MM.1S (cell line): ENCODE results near the gene STARD10.
A peak's percentile ranks its signal among the peaks of the same experiment; 100 is the strongest.

Experiments
- DNase-seq: peaks from one replicate; pipeline ENCODE4 v3.0.0-alpha.2; 2015
- H2AFZ ChIP-seq: fragments of 300-600 bp; sonication (generic); 2 replicates; pipeline ENCODE4 v1.6.0; 2016; ENCODE audit warnings: antibody characterized with exemption, low read length
- H3F3A ChIP-seq: fragments of 300-600 bp; sonication (generic); 2 replicates; pipeline ENCODE4 v1.6.1; 2016; ENCODE audit warnings: mild to moderate bottlenecking, antibody characterized with exemption, low read length, moderate library complexity, mixed read lengths; ENCODE audit not compliant: insufficient read depth
- H3K27ac ChIP-seq: fragments of 300-600 bp; sonication (generic); 2 replicates; pipeline ENCODE4 v1.5.1; 2016; ENCODE audit warnings: mild to moderate bottlenecking, low read length
- H3K27me3 ChIP-seq: fragments of 300-600 bp; sonication (generic); replicated peaks from 2 replicates; pipeline ENCODE4 v1.6.0; 2016; ENCODE audit warnings: low read length; ENCODE audit not compliant: insufficient read depth
- H3K36me3 ChIP-seq: fragments of 300-600 bp; sonication (generic); replicated peaks from 2 replicates; pipeline ENCODE4 v1.6.1; 2016; ENCODE audit warnings: mild to moderate bottlenecking, low read length, mixed read lengths; ENCODE audit not compliant: insufficient read depth
- H3K4me1 ChIP-seq: fragments of 300-600 bp; sonication (generic); 2 replicates; pipeline ENCODE4 v1.6.1; 2016; ENCODE audit warnings: low read length, mixed read lengths
- H3K4me2 ChIP-seq: fragments of 300-600 bp; sonication (generic); 2 replicates; pipeline ENCODE4 v1.6.0; 2016; ENCODE audit warnings: low read depth, low read length
- H3K4me3 ChIP-seq: fragments of 300-600 bp; sonication (generic); 2 replicates; pipeline ENCODE4 v1.5.1; 2016; ENCODE audit warnings: low read length, mixed read lengths
- H3K79me2 ChIP-seq: fragments of 300-600 bp; sonication (generic); 2 replicates; pipeline ENCODE4 v1.6.1; 2016; ENCODE audit warnings: mixed run types, low read length, mixed read lengths
- H3K9ac ChIP-seq: fragments of 300-600 bp; sonication (generic); 2 replicates; pipeline ENCODE4 v1.6.1; 2016; ENCODE audit warnings: low read length, mixed read lengths
- H3K9me2 ChIP-seq: fragments of 300-600 bp; sonication (generic); replicated peaks from 2 replicates; pipeline ENCODE4 v1.6.1; 2016; ENCODE audit warnings: mild to moderate bottlenecking, low read length, mixed read lengths; ENCODE audit not compliant: insufficient read depth
- H3K9me3 ChIP-seq: fragments of 300-600 bp; sonication (generic); replicated peaks from 2 replicates; pipeline ENCODE4 v1.6.1; 2016; ENCODE audit warnings: mild to moderate bottlenecking, low read length, mixed read lengths; ENCODE audit not compliant: insufficient read depth
- H4K20me1 ChIP-seq: fragments of 300-600 bp; sonication (generic); 2 replicates; pipeline ENCODE4 v1.6.1; 2016; ENCODE audit warnings: mild to moderate bottlenecking, low read length, moderate library complexity, mixed read lengths; ENCODE audit not compliant: insufficient read depth
- EZH2 ChIP-seq: fragments of 300-600 bp; sonication (generic); optimal IDR thresholded peaks from 2 replicates; pipeline ENCODE3; 2017; ENCODE audit warnings: low read depth, mild to moderate bottlenecking, antibody characterized with exemption, low read length, mixed read lengths
- EZH2phosphoT487 ChIP-seq: fragments of 300-600 bp; sonication (generic); IDR thresholded peaks from 2 replicates; pipeline ENCODE4 v1.6.1; 2018; ENCODE audit warnings: antibody characterized with exemption, low read length
- TF ChIP-seq, protein P1 (sequence below): fragments of 300-600 bp; sonication (generic); IDR thresholded peaks from 2 replicates; pipeline ENCODE4 v1.5.1; 2016; ENCODE audit warnings: antibody characterized with exemption, low read length, mixed read lengths

The STARD10 gene, protein sequence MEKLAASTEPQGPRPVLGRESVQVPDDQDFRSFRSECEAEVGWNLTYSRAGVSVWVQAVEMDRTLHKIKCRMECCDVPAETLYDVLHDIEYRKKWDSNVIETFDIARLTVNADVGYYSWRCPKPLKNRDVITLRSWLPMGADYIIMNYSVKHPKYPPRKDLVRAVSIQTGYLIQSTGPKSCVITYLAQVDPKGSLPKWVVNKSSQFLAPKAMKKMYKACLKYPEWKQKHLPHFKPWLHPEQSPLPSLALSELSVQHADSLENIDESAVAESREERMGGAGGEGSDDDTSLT

DNA sequence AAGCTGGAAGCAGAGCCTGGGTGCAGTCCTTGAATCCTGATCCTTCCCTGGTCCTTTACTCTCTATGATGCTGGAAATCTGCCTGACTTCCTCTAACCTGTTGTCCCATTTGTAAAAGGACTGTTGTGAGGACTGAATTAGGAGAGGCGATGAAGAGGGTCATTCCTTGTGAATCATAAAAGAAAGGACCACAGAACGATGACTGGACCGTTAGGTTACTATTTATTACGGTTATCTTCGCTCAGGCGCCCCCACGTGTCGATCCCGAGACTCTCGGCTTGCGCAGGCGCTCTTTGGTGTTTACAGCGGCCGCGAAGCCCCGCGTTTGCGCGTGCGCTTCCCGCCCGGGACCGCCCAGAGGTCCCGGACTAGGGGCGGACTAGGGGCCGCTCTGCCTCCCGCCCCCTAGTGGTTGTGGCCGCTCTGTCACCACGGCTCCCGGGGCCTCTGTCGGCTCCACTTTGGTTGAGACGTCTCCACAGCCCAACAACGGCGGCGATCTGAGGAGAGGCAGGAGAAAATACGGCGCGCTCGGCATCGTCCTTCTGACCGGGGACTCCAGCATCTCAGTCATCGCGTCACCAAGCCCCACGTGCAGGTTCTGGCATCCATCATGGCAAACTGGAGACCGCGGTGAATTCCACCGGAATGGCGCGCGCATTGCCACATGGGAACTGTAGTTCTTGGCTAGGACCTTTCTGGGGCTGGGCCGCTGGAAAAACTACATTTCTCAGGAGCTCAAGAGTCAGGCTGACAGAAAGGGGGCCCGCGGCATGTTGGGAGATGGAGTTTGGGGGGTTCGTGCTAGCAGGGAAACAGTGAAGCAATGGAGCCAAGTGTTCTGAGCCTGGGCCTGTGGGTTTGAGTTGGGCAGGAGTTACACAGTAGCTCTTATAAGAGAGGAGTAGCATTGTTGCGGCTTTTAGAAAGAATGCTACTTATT lies at the start of gene STARD10:
Gene STARD10 (minus strand): TSS at position 623 of the 943 bp plus-strand sequence. CDS start 12,866 bp downstream, outside the sequence.
- Histone ChIP-seq H2AFZ (peak within 1 kb of the TSS; percentile 90), H3K4me1 (peaks cover 13% of the 10 kb centered on the region), H3K36me3 (no peaks in the 10 kb centered on the region), H3K27me3 (no peaks in the 10 kb centered on the region), H3F3A (0 out of 2 replicates have a peak, but pooled peaks cover 4% of the 10 kb centered on the region), H3K9me2 (no peaks in the 10 kb centered on the region), H3K9me3 (no peaks in the 10 kb centered on the region), H3K4me3 (peak within 1 kb of the TSS; percentile 70), H3K4me2 (peak within 1 kb of the TSS; percentile 80), H4K20me1 (no peaks in the 10 kb centered on the region), H3K79me2 (no peaks in the 10 kb centered on the region), H3K9ac (peak within 1 kb of the TSS; percentile 79), H3K27ac (peak within 1 kb of the TSS; percentile 72; the same call in 1 of the 2 replicates)
- peak; percentile 97 for DNase-seq
- no peak for TF ChIP-seq EZH2phosphoT487
- TF ChIP-seq, protein P1, sequence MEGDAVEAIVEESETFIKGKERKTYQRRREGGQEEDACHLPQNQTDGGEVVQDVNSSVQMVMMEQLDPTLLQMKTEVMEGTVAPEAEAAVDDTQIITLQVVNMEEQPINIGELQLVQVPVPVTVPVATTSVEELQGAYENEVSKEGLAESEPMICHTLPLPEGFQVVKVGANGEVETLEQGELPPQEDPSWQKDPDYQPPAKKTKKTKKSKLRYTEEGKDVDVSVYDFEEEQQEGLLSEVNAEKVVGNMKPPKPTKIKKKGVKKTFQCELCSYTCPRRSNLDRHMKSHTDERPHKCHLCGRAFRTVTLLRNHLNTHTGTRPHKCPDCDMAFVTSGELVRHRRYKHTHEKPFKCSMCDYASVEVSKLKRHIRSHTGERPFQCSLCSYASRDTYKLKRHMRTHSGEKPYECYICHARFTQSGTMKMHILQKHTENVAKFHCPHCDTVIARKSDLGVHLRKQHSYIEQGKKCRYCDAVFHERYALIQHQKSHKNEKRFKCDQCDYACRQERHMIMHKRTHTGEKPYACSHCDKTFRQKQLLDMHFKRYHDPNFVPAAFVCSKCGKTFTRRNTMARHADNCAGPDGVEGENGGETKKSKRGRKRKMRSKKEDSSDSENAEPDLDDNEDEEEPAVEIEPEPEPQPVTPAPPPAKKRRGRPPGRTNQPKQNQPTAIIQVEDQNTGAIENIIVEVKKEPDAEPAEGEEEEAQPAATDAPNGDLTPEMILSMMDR: peak; percentile 96

DNA sequence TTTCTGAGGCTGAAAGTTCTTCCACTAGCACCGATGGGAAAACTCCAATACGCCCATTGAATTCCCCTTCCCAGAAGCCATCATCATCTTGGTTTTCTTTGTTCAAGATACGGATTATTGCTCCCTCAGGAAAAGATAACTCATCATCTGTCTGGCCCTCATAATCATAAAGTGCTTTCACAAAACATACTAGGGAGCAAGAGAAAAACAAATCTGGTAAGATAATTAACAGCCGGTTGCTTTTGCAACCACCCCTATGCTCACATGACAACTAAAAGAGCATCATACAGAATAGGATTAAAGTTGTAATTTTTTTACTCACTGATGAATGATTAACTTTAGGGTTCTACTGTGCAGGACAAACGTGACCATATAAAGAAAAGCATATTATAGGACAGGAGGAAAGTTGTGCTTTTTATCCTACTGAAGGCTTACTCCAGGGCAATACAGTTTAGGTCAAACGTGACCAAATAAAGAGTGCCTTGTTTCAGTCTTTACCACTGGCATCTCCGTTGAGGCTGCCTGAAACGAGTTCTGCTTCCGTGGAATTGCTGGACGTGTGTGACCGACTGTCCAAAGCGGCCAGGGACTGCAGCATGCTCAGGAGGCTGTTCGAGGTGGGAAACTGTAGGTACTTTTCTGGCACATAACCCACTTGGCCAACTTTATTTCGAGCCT lies 48.9 kb upstream of the STARD10 start:
- DNase-seq: no peak
- Histone ChIP-seq H3K27me3 (no peaks in the 10 kb centered on the region), H3K4me3 (no peak overlapping the region), H3K9me3 (no peaks in the 10 kb centered on the region), H3K36me3 (no peaks in the 10 kb centered on the region; the same call in 1 of the 2 replicates), H3K4me2 (no peak overlapping the region), H3F3A (no peaks in the 10 kb centered on the region), H2AFZ (no peak overlapping the region), H3K4me1 (no peaks in the 10 kb centered on the region), H3K9ac (no peak overlapping the region), H3K9me2 (no peaks in the 10 kb centered on the region), H3K27ac (no peak overlapping the region), H3K79me2 (no peaks in the 10 kb centered on the region), H4K20me1 (no peaks in the 10 kb centered on the region)
- TF ChIP-seq EZH2phosphoT487: no peak
- TF ChIP-seq, protein P1: no peak
- TF ChIP-seq EZH2: no peak

DNA sequence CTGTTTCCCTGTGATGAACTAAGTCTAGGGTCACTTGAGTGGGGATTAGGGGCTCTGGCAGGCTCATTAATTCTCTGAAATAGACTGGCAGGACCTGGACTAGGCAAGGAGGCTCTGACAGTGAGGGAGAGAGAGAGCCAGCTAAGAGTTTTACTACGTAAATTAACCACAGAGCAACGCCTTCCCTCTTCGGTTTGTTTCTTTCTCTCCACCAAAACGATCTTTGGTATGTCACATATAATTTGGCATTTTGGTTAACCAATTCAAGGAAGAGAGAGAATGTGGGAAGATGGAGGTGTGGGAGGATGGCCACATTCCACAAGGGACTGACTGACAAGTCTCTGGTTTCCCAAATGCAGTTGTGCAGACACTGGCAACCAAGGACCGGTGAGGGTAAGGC lies 48.3 kb upstream of the STARD10 start:
- TF ChIP-seq EZH2phosphoT487: no peak
- TF ChIP-seq, protein P1: no peak
- DNase-seq: no peak
- H3K9ac ChIP-seq: no peak overlapping the region
- H3K4me2 ChIP-seq: no peak overlapping the region
- no peak overlapping the region for H2AFZ ChIP-seq
- H3K9me3 ChIP-seq: no peaks in the 10 kb centered on the region
- H3K36me3 ChIP-seq: peaks cover under 1% of the 10 kb centered on the region; the same call in 1 of the 2 replicates
- H3K27me3 ChIP-seq: no peaks in the 10 kb centered on the region
- H3K4me3 ChIP-seq: no peak overlapping the region
- H3F3A ChIP-seq: no peaks in the 10 kb centered on the region
- no peaks in the 10 kb centered on the region for H3K4me1 ChIP-seq
- no peaks in the 10 kb centered on the region for H3K9me2 ChIP-seq
- H3K79me2 ChIP-seq: no peaks in the 10 kb centered on the region
- H3K27ac ChIP-seq: no peak overlapping the region
- no peaks in the 10 kb centered on the region for H4K20me1 ChIP-seq
